ENCODE data around the gene UBR2. TPM values are rescaled to one million over a fixed set of nuclear protein-coding genes. Genes with fewer than 3 reads are reported as not detected.
"Not testable (repeated sequence)": the region's sequence is repeated elsewhere in the genome, so short reads cannot be mapped to it uniquely, and the experiment has no call there.

Gene UBR2
- total RNA-seq, 1 donor from 2014 or later: 23.2 TPM

GRCh38 chr6:42692137-42692911 lies 128.5 kb downstream of the UBR2 start:
- peak; percentile 42 to 82 for DNase-seq (ENCODE audit: low read depth in 2 of 2)

GRCh38 chr6:42693725-42694323 lies 130.0 kb downstream of the UBR2 start:
- DNase-seq (ENCODE audit: low read depth in 2 of 2): no peak

GRCh38 chr6:42694586-42694985 lies 130.8 kb downstream of the UBR2 start:
- DNase-seq (ENCODE audit: low read depth in 2 of 2): peak in 1 of 2 donors; percentile 62

- DNase-seq (ENCODE audit: low read depth in 2 of 2): no peak
Measured at GRCh38 chr6:42696526-42697267, 132.9 kb downstream of the UBR2 start.

- DNase-seq (ENCODE audit: low read depth in 2 of 2): no peak
Measured at GRCh38 chr6:42697268-42697655, 133.4 kb downstream of the UBR2 start.

- DNase-seq (ENCODE audit: low read depth in 2 of 2): no peak
Measured at GRCh38 chr6:42698217-42698616, 134.4 kb downstream of the UBR2 start.

GRCh38 chr6:42702200-42702599 lies 138.4 kb downstream of the UBR2 start:
- peak; percentile 8 to 80 for DNase-seq (ENCODE audit: low read depth in 2 of 2)

GRCh38 chr6:42702786-42703185 lies 139.0 kb downstream of the UBR2 start:
- not testable (repeated sequence) for DNase-seq (ENCODE audit: low read depth in 2 of 2)

GRCh38 chr6:42704251-42704936 lies 140.6 kb downstream of the UBR2 start:
- DNase-seq (ENCODE audit: low read depth in 2 of 2): no peak

- DNase-seq (ENCODE audit: low read depth in 2 of 2): no peak
Measured at GRCh38 chr6:42704937-42705374, 141.1 kb downstream of the UBR2 start.

GRCh38 chr6:42707595-42707994 lies 143.8 kb downstream of the UBR2 start:
- DNase-seq (ENCODE audit: low read depth in 2 of 2): no peak

GRCh38 chr6:42708096-42708495 lies 144.3 kb downstream of the UBR2 start:
- DNase-seq (ENCODE audit: low read depth in 2 of 2): no peak

GRCh38 chr6:42709871-42710270 lies 146.0 kb downstream of the UBR2 start:
- no peak for DNase-seq (ENCODE audit: low read depth in 2 of 2)

GRCh38 chr6:42710316-42710715 lies 146.5 kb downstream of the UBR2 start:
- DNase-seq (ENCODE audit: low read depth in 2 of 2): no peak

GRCh38 chr6:42711930-42712329 lies 148.1 kb downstream of the UBR2 start:
- no peak for DNase-seq (ENCODE audit: low read depth in 2 of 2)

- DNase-seq (ENCODE audit: low read depth in 2 of 2): peak in 1 of 2 donors; percentile 45
Measured at GRCh38 chr6:42714098-42714761, 150.4 kb downstream of the UBR2 start.

GRCh38 chr6:42715871-42716270 lies 152.0 kb downstream of the UBR2 start:
- no peak for DNase-seq (ENCODE audit: low read depth in 2 of 2)

- DNase-seq (ENCODE audit: low read depth in 2 of 2): peak in 1 of 2 donors; percentile 25
Measured at GRCh38 chr6:42720739-42721138, 156.9 kb downstream of the UBR2 start.

- DNase-seq (ENCODE audit: low read depth in 2 of 2): no peak
Measured at GRCh38 chr6:42722497-42722896, 158.7 kb downstream of the UBR2 start, which contains the start of gene PRPH2. Gene PRPH2, minus strand, starts transcription at chr6:42722597. Its CDS starts 263 bp downstream, at chr6:42722334.

GRCh38 chr6:42724825-42725224 lies 161.0 kb downstream of the UBR2 start:
- DNase-seq (ENCODE audit: low read depth in 2 of 2): no peak

GRCh38 chr6:42726026-42726425 lies 162.2 kb downstream of the UBR2 start:
- DNase-seq (ENCODE audit: low read depth in 2 of 2): no peak

Measured in lung microvascular endothelial cell (primary cell).